HEK293 (cell line): ENCODE results near the gene TMEM271.

Experiments used
- CTCF ChIA-PET: fragments of 350-600 bp; formaldehyde crosslinking; extraction: SDS; loops from one replicate; lab custom pipeline; 2021; ENCODE audit warnings: antibody characterized with exemption; lab: Yijun Ruan, JAX
- POLR2A ChIA-PET: fragments of 300-600 bp; formaldehyde crosslinking; extraction: SDS; loops from one replicate; lab custom pipeline; 2020; ENCODE audit warnings: antibody characterized with exemption, inconsistent platforms; lab: Yijun Ruan, JAX
- H3K27ac ChIP-seq: fragments of 200-500 bp; sonication (Bioruptor generic); 2 replicates; pipeline ENCODE4 v1.5.1; 2014; ENCODE audit warnings: low read depth, low read length, control low read depth, inconsistent platforms; ENCODE audit errors: extremely low read depth
- H3K36me3 ChIP-seq, 2 experiments: fragments of 200-500 bp in 1 of 2; sonication (Bioruptor generic) in 1 of 2; 1 replicate in 1 of 2; 2 replicates in 1 of 2; pipeline ENCODE4 v1.5.1; 2014 to 2017; ENCODE audit warnings: inconsistent platforms in 2 of 2, low read length in 2 of 2; ENCODE audit not compliant: control insufficient read depth in 2 of 2, insufficient read depth in 1 of 2
- H3K4me1 ChIP-seq: fragments of 200-500 bp; sonication (Bioruptor generic); 2 replicates; pipeline ENCODE4 v1.5.1; 2014; ENCODE audit warnings: mild to moderate bottlenecking, low read length, inconsistent platforms; ENCODE audit not compliant: control insufficient read depth, insufficient read depth
- H3K4me3 ChIP-seq: 2 replicates; pipeline ENCODE4 v1.5.1; 2011; ENCODE audit warnings: low read depth, mild to moderate bottlenecking, control low read depth, low read length, moderate library complexity
- H3K9me3 ChIP-seq: fragments of 200-500 bp; sonication (Bioruptor generic); 2 replicates; pipeline ENCODE4 v1.5.1; 2014; ENCODE audit warnings: low read depth, low read length, inconsistent platforms; ENCODE audit not compliant: control insufficient read depth, insufficient read depth
- HOXD13 ChIP-seq: sonication (generic); formaldehyde crosslinking; IDR thresholded peaks from 2 replicates; pipeline ENCODE4 v1.8.0; 2022; ENCODE audit warnings: missing genetic modification reagents, borderline replicate concordance
- KLF7 ChIP-seq: fragments of 450-650 bp; formaldehyde crosslinking; IDR thresholded peaks from 2 replicates; pipeline ENCODE4 v1.5.1; 2016; ENCODE audit warnings: missing biosample characterization, missing genetic modification characterization, borderline replicate concordance
- KLF9 ChIP-seq: fragments of 450-650 bp; formaldehyde crosslinking; IDR thresholded peaks from 2 replicates; pipeline ENCODE4 v1.5.1; 2016; ENCODE audit warnings: missing biosample characterization, missing genetic modification characterization, low read depth
- MEIS1 ChIP-seq: sonication (generic); formaldehyde crosslinking; IDR thresholded peaks from 2 replicates; pipeline ENCODE4 v1.8.1; 2022; ENCODE audit warnings: missing genetic modification reagents, mild to moderate bottlenecking, borderline replicate concordance
- SP3 ChIP-seq: fragments of 450-650 bp; formaldehyde crosslinking; IDR thresholded peaks from 2 replicates; pipeline ENCODE4 v1.5.1; 2016; ENCODE audit warnings: missing biosample characterization, missing genetic modification characterization
- ZEB2 ChIP-seq: fragments of 450-650 bp; formaldehyde crosslinking; IDR thresholded peaks from 2 replicates; pipeline ENCODE4 v1.5.1; 2016; ENCODE audit warnings: missing biosample characterization, missing genetic modification characterization
- ZNF138 ChIP-seq: fragments of 450-650 bp; formaldehyde crosslinking; IDR thresholded peaks from 2 replicates; pipeline ENCODE4 v1.5.1; 2016; ENCODE audit warnings: missing biosample characterization, missing genetic modification characterization, borderline replicate concordance
- ZNF155 ChIP-seq: fragments of 450-650 bp; formaldehyde crosslinking; IDR thresholded peaks from 2 replicates; pipeline ENCODE4 v1.5.1; 2016; ENCODE audit warnings: missing biosample characterization, missing genetic modification characterization
- ZNF19 ChIP-seq: fragments of 450-650 bp; formaldehyde crosslinking; IDR thresholded peaks from 2 replicates; pipeline ENCODE4; 2016; ENCODE audit warnings: missing biosample characterization, missing genetic modification characterization, low read depth
- ZNF302 ChIP-seq: fragments of 450-650 bp; formaldehyde crosslinking; IDR thresholded peaks from 2 replicates; pipeline ENCODE4 v1.5.1; 2016; ENCODE audit warnings: missing biosample characterization, missing genetic modification characterization, low read depth
- ZNF311 ChIP-seq: fragments of 450-650 bp; formaldehyde crosslinking; IDR thresholded peaks from 2 replicates; pipeline ENCODE4 v1.5.1; 2017; ENCODE audit warnings: missing biosample characterization, missing genetic modification characterization, borderline replicate concordance
- ZNF600 ChIP-seq: fragments of 450-650 bp; formaldehyde crosslinking; IDR thresholded peaks from 2 replicates; pipeline ENCODE4 v1.5.1; 2016; ENCODE audit warnings: missing biosample characterization, missing genetic modification characterization
- ZNF626 ChIP-seq: fragments of 450-650 bp; sonication (Bioruptor Pico); formaldehyde crosslinking; IDR thresholded peaks from 2 replicates; pipeline ENCODE4 v1.5.1; 2018; ENCODE audit warnings: missing biosample characterization, missing genetic modification characterization, inconsistent platforms
- ZNF629 ChIP-seq: fragments of 450-650 bp; formaldehyde crosslinking; IDR thresholded peaks from 2 replicates; pipeline ENCODE4 v1.5.1; 2017; ENCODE audit warnings: missing biosample characterization, missing genetic modification characterization
- ZNF664 ChIP-seq: fragments of 450-650 bp; formaldehyde crosslinking; IDR thresholded peaks from 2 replicates; pipeline ENCODE4 v1.5.1; 2016; ENCODE audit warnings: missing biosample characterization, missing genetic modification characterization
- ZNF704 ChIP-seq: fragments of 450-650 bp; formaldehyde crosslinking; IDR thresholded peaks from 2 replicates; pipeline ENCODE4 v1.5.1; 2016; ENCODE audit warnings: missing biosample characterization, missing genetic modification characterization
- ZNF707 ChIP-seq: fragments of 450-650 bp; formaldehyde crosslinking; IDR thresholded peaks from 2 replicates; pipeline ENCODE4 v1.5.1; 2016; ENCODE audit warnings: missing biosample characterization, missing genetic modification characterization
- ZNF791 ChIP-seq: fragments of 450-650 bp; formaldehyde crosslinking; IDR thresholded peaks from 2 replicates; pipeline ENCODE4 v1.5.1; 2016; ENCODE audit warnings: missing biosample characterization, missing genetic modification characterization
- ZXDB ChIP-seq: fragments of 450-650 bp; formaldehyde crosslinking; IDR thresholded peaks from 2 replicates; pipeline ENCODE4 v1.5.1; 2016; ENCODE audit warnings: missing biosample characterization, missing genetic modification characterization
- TF ChIP-seq, protein P1 (sequence below): fragments of 450-650 bp; IDR thresholded peaks from 2 replicates; pipeline ENCODE4 v1.5.1; 2018; ENCODE audit warnings: missing biosample characterization, missing genetic modification characterization
- TF ChIP-seq, protein P2 (sequence below): fragments of 450-650 bp; formaldehyde crosslinking; IDR thresholded peaks from 2 replicates; pipeline ENCODE4 v1.5.1; 2016; ENCODE audit warnings: missing biosample characterization, missing genetic modification characterization
- TF ChIP-seq, protein P3 (sequence below): fragments of 450-650 bp; formaldehyde crosslinking; IDR thresholded peaks from 2 replicates; pipeline ENCODE4 v1.5.1; 2016; ENCODE audit warnings: missing biosample characterization, missing genetic modification characterization

TMEM271 gene

DNA sequence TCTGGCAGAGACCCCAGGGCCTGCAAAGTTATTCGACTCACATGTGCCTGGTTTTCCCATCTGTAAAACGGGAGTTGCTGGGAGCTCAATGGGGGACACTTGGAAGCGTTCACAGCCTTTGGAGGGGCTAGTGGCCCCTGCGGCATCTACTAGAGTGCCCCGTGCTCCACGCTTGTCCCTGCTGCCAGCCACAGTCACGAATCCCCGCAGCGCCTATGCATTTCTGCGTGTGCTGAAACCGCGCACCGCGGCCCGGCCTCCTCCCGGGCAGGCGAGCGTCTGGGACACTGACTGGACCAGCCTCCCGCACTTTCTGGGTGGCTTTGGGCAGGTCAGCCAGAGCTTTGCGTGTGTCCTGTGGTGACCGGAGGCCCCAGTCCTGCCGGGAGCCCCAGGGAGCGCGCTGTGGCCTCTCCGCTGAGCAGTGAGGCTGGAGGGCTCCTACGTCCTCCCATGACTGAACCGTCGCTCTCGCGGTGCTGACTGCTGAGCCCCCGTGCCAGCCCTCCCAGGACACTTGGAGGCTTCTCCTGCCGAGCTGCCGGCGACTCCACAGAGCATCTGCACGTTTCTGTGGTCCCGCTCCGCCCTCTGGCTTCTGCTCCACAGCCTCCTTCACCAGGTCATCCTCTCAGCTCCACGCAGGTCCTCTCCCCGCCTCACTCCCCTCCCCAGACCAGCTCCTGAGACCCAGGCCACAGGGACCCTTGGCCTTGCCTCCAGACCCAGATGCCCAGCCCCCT, 40.7 kb downstream of the TMEM271 start (continued):
- TF ChIP-seq ZNF600 (tag by site-specific recombination): no peak
- no peak for TF ChIP-seq ZNF664 (tag by site-specific recombination)
- TF ChIP-seq, all 188 proteins: peak for 0

- no peak for TF ChIP-seq ZNF791
- POLR2A ChIA-PET: no interaction called here
- CTCF ChIA-PET: no interaction called here
Measured at GRCh38 chr4:534576-535151, 41.4 kb downstream of the TMEM271 start.

DNA sequence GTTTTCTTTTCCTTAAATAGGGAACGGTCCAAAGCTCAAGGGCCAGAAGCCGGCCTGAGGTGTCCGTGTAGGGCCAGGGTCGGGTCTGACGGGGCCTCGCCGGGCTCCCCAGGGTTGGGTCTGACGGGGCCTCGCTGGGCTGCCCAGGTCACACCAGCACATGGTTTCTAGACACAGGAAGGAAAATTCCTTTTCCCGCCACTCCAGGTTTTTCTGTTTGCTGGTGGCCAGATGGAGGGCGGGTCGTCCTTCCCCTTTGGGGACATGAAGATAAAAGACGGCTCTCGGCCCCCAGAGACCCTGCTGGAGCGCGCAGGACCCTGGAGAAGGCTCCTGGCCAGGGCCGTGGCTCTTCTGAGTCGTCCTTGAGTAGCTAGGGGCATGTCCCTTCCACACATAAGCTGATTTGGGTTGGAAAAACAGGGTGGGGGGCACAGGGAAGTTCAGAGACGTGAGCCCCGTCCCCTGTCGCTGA, 42.0 kb downstream of the TMEM271 start:
- no peaks in the 10 kb centered on the region for H3K9me3 ChIP-seq
- no peak overlapping the region for H3K27ac ChIP-seq
- POLR2A ChIA-PET: no interaction called here
- H3K4me1 ChIP-seq: no peaks in the 10 kb centered on the region
- peaks cover 0 to 88% of the 10 kb centered on the region in 2 experiments; a peak in 1 of 3 replicates for H3K36me3 ChIP-seq
- CTCF ChIA-PET: no interaction called here
- H3K4me3 ChIP-seq: no peak overlapping the region
- TF ChIP-seq KLF9 (tag by site-specific recombination) (no peak), ZNF138 (tag by site-specific recombination) (no peak), MEIS1 (CRISPR knock-in tag) (no peak), KLF7 (tag by site-specific recombination) (no peak), ZNF626 (tag by site-specific recombination) (no peak), ZNF311 (no peak)

More at GRCh38 chr4:534576-535151, 41.4 kb downstream of the TMEM271 start:
- Histone ChIP-seq H3K4me1 (no peaks in the 10 kb centered on the region), H3K36me3 (peaks cover 0 to 86% of the 10 kb centered on the region in 2 experiments; a peak in 1 of 3 replicates), H3K4me3 (no peak overlapping the region), H3K27ac (no peak overlapping the region), H3K9me3 (no peaks in the 10 kb centered on the region)

DNA sequence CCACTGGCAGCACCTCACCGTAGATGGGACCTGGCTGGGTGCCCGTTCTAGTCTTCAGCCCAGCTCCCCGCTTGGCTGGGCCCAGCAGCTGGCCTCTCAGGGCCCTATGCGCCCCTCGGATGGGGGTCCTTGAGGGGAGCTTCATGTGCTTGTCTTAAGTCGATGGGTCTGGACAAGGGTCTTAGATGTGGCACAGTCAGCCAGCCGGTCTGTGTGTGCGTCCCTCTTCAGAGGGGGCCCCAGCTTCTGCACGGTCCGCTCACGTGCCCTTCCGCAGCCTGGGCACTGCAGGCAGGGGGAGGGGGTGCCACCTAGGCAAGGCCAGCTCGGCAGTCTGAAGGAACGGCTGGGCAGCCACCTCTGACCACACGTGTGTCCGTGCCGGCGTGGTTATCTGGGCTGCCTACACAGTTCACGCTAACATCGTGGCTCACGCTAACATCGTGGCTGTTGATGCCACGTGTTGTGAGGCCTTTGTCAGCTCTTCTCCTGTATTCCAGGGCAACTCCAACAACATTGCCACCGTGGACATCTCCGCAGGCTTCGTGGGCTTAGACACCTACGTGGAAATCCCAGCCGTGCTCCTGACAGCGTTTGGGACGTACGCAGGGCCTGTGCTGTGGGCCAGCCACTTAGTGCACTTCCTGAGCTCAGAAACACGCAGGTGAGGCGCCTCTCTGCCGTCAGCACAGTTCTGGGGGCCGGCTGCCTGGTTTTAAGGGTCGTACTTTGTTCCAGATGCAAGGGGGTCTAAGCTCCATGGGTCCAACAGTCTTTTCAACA, 42.6 kb downstream of the TMEM271 start:
- ChIA-PET CTCF (no interaction called here), POLR2A (no interaction called here)
- H3K27ac ChIP-seq: no peak overlapping the region
- no peaks in the 10 kb centered on the region for H3K9me3 ChIP-seq
- no peaks in the 10 kb centered on the region for H3K4me1 ChIP-seq
- peaks cover 0 to 90% of the 10 kb centered on the region in 2 experiments; a peak in 1 of 3 replicates for H3K36me3 ChIP-seq
- no peak overlapping the region for H3K4me3 ChIP-seq
- TF ChIP-seq, protein P1, sequence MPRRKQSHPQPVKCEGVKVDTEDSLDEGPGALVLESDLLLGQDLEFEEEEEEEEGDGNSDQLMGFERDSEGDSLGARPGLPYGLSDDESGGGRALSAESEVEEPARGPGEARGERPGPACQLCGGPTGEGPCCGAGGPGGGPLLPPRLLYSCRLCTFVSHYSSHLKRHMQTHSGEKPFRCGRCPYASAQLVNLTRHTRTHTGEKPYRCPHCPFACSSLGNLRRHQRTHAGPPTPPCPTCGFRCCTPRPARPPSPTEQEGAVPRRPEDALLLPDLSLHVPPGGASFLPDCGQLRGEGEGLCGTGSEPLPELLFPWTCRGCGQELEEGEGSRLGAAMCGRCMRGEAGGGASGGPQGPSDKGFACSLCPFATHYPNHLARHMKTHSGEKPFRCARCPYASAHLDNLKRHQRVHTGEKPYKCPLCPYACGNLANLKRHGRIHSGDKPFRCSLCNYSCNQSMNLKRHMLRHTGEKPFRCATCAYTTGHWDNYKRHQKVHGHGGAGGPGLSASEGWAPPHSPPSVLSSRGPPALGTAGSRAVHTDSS: no peak
- TF ChIP-seq, protein P2, sequence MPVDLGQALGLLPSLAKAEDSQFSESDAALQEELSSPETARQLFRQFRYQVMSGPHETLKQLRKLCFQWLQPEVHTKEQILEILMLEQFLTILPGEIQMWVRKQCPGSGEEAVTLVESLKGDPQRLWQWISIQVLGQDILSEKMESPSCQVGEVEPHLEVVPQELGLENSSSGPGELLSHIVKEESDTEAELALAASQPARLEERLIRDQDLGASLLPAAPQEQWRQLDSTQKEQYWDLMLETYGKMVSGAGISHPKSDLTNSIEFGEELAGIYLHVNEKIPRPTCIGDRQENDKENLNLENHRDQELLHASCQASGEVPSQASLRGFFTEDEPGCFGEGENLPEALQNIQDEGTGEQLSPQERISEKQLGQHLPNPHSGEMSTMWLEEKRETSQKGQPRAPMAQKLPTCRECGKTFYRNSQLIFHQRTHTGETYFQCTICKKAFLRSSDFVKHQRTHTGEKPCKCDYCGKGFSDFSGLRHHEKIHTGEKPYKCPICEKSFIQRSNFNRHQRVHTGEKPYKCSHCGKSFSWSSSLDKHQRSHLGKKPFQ (tag by site-specific recombination): no peak
- no peak for TF ChIP-seq SP3
- no peak for TF ChIP-seq ZNF664 (tag by site-specific recombination)
- TF ChIP-seq, protein P3, sequence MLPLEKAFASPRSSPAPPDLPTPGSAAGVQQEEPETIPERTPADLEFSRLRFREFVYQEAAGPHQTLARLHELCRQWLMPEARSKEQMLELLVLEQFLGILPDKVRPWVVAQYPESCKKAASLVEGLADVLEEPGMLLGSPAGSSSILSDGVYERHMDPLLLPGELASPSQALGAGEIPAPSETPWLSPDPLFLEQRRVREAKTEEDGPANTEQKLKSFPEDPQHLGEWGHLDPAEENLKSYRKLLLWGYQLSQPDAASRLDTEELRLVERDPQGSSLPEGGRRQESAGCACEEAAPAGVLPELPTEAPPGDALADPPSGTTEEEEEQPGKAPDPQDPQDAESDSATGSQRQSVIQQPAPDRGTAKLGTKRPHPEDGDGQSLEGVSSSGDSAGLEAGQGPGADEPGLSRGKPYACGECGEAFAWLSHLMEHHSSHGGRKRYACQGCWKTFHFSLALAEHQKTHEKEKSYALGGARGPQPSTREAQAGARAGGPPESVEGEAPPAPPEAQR (tag by site-specific recombination): no peak
- no peak for TF ChIP-seq ZXDB
- TF ChIP-seq ZNF629 (tag by site-specific recombination): no peak
- TF ChIP-seq ZEB2 (tag by site-specific recombination): no peak
- TF ChIP-seq ZNF155 (tag by site-specific recombination): no peak
- no peak for TF ChIP-seq HOXD13
- no peak for TF ChIP-seq ZNF704 (tag by site-specific recombination)
- TF ChIP-seq ZNF707 (tag by site-specific recombination): no peak
- TF ChIP-seq ZNF302 (tag by site-specific recombination): no peak
- TF ChIP-seq ZNF19: no peak
